Measurements from ENCODE around the gene FMNL1.
A peak's percentile ranks its signal among the peaks of the same experiment; 100 is the strongest.

FMNL1 gene

GRCh38 chr17:45289301-45290268 is 67.9 kb downstream of the FMNL1 start:
- no peak for TF ChIP-seq CTCF (IDR thresholded peaks at IDR 0.05; ENCODE audit: low read depth, low read length)
- DNase-seq (ENCODE audit: low read depth in 2 of 2): no peak
- H3K4me3 ChIP-seq (replicated peaks in 1 of 2; ENCODE audit: low read depth in 2 of 2, low read length in 2 of 2): no peak overlapping the region

- DNase-seq (ENCODE audit: low read depth in 2 of 2): no peak
- H3K4me3 ChIP-seq (replicated peaks in 1 of 2; ENCODE audit: low read depth in 2 of 2, low read length in 2 of 2): no peak overlapping the region
- TF ChIP-seq CTCF (IDR thresholded peaks at IDR 0.05; ENCODE audit: low read depth, low read length): no peak
Measured at GRCh38 chr17:45290269-45290765, 68.6 kb downstream of the FMNL1 start.

GRCh38 chr17:45291171-45291805 is 69.6 kb downstream of the FMNL1 start:
- DNase-seq (ENCODE audit: low read depth in 2 of 2): no peak
- TF ChIP-seq CTCF (IDR thresholded peaks at IDR 0.05; ENCODE audit: low read depth, low read length): no peak
- no peak overlapping the region for H3K4me3 ChIP-seq (replicated peaks in 1 of 2; ENCODE audit: low read depth in 2 of 2, low read length in 2 of 2)

GRCh38 chr17:45292696-45293412 is 71.2 kb downstream of the FMNL1 start:
- DNase-seq (ENCODE audit: low read depth in 2 of 2): no peak
- TF ChIP-seq CTCF (IDR thresholded peaks at IDR 0.05; ENCODE audit: low read depth, low read length): no peak
- H3K4me3 ChIP-seq (replicated peaks in 1 of 2; ENCODE audit: low read depth in 2 of 2, low read length in 2 of 2): no peak overlapping the region

- TF ChIP-seq CTCF (IDR thresholded peaks at IDR 0.05; ENCODE audit: low read depth, low read length): peak; percentile 6
- H3K4me3 ChIP-seq (replicated peaks in 1 of 2; ENCODE audit: low read depth in 2 of 2, low read length in 2 of 2): no peak overlapping the region
- peak; percentile 91 to 92 for DNase-seq (ENCODE audit: low read depth in 2 of 2)
Measured at GRCh38 chr17:45293413-45294211, 71.9 kb downstream of the FMNL1 start.

GRCh38 chr17:45294506-45294905 is 72.8 kb downstream of the FMNL1 start:
- TF ChIP-seq CTCF (IDR thresholded peaks at IDR 0.05; ENCODE audit: low read depth, low read length): no peak
- DNase-seq (ENCODE audit: low read depth in 2 of 2): peak; percentile 68 to 89
- no peak overlapping the region for H3K4me3 ChIP-seq (replicated peaks in 1 of 2; ENCODE audit: low read depth in 2 of 2, low read length in 2 of 2)

All from cardiac fibroblast (primary cell).